Measurements from ENCODE around the gene SBK2.

SBK2 gene

GRCh38 chr19:55486043-55486970, 50.6 kb downstream of the SBK2 start:
- DNase-seq (ENCODE audit: low spot score), result peak; percentile 57

DNA sequence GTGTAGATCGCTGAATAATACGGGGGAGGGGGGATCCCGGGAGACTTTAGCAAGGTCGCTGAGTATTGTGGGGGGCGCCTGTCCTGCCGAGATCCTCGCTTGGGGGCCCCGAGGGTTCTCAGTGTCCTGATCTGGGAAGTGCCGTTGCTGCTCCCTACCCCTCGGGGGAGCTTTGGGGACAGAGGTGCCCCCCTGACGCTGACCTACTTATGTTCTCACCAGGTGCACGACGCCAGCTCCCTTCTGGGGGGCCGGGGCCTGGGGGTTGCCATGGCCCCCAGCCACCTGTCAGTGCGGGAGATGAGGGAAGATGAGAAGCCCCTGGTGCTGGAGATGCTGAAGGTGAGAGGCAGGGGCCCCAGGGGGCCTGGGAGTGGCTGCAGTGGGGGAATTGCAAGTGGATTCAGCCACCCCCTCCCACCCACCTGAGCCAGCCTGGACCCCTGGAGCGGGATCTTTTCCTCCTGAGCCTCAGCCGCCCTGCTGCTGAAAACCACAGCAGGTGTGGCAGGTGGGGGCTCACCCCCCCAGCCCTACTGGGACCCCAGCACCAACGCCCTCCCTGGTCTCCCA, 51.4 kb downstream of the SBK2 start:
- DNase-seq (ENCODE audit: low spot score), result no peak

GRCh38 chr19:55484593-55485438, 52.1 kb downstream of the SBK2 start, which contains the start of gene NAT14:
TSS of gene NAT14 (plus strand) at chr19:55485188. CDS start at chr19:55485709, 521 bp downstream.
- peak; percentile 88 for DNase-seq (ENCODE audit: low spot score)

- DNase-seq (ENCODE audit: low spot score), result no peak
Measured at GRCh38 chr19:55483706-55484592, 53.0 kb downstream of the SBK2 start.

- no peak for DNase-seq (ENCODE audit: low spot score)
Measured at GRCh38 chr19:55482967-55483705, 53.8 kb downstream of the SBK2 start.

- DNase-seq (ENCODE audit: low spot score), result no peak
Measured at GRCh38 chr19:55482156-55482961, 54.6 kb downstream of the SBK2 start.

- DNase-seq (ENCODE audit: low spot score), result no peak
Measured at GRCh38 chr19:55481794-55482155, 55.2 kb downstream of the SBK2 start.

- no peak for DNase-seq (ENCODE audit: low spot score)
Measured at GRCh38 chr19:55481148-55481793, 55.7 kb downstream of the SBK2 start.

DNA sequence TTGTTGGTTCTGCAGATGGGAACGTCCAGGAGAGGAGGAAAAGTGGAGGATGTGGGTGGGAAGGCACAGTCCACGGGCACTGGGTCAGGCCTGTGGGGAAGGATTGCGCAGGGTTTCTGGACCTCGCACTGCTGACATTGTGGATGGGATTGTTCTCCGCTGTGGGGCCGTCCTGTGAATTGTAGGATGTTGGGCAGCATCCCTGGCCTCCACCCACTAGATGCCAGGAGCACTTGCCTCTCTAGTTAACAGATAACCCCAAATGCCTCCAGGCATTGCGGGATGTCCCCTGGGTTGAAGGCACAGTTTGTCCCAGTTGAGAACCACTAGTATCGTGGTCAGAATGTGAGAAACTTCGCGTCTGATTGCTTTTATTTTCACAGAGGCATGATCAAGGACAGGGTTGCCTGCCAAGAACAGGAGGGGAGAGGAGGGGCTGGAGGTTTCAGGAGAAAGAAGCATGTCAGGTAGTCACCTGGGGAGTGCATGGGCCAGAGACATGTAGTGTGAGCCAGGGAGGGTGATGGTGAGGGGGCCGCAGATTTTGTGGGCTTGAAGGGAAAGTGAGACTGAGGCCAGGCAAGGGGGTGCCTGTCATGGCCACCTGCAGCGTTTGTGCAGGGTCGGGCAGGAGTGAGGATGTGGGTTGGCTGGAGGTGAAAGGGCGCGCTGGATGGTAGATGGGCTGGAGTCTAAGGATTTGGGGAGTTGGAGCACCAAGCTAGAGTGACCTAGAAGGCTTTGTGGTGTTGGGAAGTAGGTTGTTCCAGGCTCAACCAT, 57.3 kb downstream of the SBK2 start:
- no peak for DNase-seq (ENCODE audit: low spot score)

GRCh38 chr19:55479045-55479444, 57.9 kb downstream of the SBK2 start:
- no peak for DNase-seq (ENCODE audit: low spot score)

Data from AG20443 (cell line).